ENCODE data around the gene APOBEC4.
A peak's percentile ranks its signal among the peaks of the same experiment; 100 is the strongest.

Gene APOBEC4

DNA sequence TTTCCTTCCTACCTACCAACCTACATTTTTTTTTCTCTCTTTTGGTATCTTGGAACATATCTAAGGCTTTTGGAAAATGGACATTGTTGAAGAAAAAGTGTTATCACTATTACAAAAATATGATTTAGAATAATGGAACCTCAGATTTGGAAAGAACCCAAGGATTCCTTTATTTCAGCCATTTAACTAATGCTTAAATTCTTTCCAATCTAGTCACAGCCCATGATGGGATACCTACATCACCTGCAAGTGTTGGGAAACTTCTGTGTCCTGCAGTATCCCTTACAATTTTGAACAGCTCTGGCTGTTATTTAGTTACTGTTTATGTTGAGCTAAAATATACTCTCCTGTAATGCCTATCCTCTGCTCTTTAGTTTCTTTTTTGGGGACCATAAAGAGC is 22.3 kb upstream of the APOBEC4 start:
- DNase-seq (ENCODE audit: extremely low read depth in 1 of 2, low read depth in 1 of 2): no peak

DNA sequence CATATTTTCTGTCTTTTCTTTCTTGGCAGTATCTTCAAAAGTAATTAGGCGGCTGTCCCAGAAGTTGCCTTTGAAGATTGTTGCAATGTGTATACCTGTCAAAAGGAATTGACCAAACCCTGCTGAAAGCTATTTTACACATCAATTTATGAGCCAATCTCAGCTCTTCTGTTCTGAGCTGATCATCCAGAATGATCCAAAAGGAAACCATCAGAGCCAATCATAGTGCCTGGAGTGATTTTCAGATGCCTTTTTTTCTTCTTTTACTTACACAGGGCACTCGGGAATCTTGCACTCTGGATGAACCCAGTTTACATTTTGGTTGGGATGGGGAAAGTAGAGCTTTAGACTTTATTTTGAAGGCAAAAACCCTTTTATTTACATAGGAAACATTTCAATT is 21.8 kb upstream of the APOBEC4 start:
- DNase-seq (ENCODE audit: extremely low read depth in 1 of 2, low read depth in 1 of 2): no peak

DNA sequence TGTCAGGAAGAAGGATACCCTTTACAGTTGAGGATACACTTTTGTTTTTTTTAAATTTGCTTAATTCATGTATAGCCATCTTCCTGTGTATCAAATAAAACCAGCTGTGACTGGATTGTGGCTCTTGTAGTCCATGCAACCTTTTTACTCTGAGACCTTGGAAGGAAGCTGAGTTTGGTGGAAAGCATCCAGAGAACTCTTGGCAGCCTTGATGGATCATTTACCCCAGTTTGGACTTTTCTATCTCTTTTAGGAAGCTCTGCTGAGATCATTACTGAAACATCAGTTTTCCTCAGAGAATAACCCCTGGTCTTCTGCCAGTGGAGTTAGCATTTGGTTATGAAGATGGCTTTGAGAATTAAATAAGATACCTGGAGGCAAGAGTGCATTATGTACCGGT is 21.2 kb upstream of the APOBEC4 start:
- DNase-seq (ENCODE audit: extremely low read depth in 1 of 2, low read depth in 1 of 2): no peak

DNA sequence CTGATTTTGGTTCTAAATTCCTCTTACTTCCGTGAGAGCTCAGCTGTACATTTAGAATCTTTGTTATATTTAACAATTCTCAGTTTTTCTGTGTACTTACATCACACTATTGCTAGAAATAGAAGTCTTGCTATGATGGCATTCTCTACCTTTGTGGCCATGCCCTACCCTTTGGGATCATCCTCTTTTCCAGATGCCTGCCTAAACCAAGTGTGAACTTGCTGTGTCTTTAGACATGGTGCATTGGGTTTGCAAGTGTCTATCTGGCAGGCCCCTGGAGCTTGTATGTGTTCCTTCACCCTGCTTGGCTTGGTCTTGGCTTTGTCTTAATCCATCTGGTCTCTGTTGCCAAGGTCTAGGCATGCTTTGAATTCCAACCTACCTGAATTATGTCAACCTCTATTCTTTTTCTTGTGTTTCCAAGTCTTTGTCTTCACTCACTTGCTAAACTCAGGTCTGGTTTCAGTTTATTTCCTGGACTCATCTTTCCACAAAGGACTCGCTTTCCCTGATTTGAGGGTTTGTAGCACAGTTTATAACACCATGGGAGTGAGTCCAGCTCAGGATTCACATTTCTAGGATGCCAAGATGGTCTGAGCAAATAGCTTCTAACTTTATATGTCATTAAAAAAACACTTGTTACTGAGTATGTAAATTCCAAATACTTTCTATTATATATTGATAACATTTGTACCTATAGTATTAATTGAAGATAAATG is 20.6 kb upstream of the APOBEC4 start:
- DNase-seq (ENCODE audit: extremely low read depth in 1 of 2, low read depth in 1 of 2): no peak

DNA sequence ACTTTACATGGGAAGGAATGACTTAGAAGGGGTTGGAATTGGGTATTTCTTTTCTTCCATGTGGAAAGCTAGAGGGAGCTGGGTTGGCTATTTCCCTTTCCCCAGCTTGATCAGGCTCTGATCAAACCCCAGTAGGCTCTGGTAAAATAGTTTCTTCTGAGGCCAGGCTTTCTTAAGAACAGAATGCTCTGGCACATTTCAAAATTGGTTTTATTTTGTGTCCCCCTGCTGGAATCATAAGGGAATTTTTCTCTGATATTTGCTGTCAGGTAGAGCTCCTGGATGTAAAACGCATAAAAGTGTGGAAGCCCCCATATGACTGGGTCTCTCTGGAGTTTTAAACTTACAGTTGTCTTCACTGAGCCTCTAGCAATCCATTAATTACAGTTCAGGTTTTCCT is 17.1 kb upstream of the APOBEC4 start:
- DNase-seq (ENCODE audit: extremely low read depth in 1 of 2, low read depth in 1 of 2): no peak

DNA sequence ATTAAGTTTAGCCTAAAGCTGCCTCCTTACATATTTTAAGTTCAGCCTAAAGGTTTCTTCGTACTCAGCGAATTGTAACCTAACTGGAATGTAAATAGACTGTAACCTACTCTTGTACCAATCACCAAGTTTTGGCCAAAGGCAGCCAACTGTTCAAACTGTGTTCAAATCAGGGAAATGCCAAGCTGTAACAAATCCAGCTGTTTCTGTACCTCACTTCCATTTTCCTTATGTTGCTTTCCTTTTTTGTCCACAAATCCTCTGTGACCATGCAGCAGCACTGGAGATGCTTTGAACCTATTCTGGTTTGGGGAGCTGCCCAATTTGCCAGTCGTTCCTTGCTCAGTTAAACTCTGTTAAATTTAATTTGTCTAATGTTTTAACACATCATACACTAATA is 3.2 kb upstream of the APOBEC4 start:
- DNase-seq (ENCODE audit: extremely low read depth in 1 of 2, low read depth in 1 of 2): no peak

DNA sequence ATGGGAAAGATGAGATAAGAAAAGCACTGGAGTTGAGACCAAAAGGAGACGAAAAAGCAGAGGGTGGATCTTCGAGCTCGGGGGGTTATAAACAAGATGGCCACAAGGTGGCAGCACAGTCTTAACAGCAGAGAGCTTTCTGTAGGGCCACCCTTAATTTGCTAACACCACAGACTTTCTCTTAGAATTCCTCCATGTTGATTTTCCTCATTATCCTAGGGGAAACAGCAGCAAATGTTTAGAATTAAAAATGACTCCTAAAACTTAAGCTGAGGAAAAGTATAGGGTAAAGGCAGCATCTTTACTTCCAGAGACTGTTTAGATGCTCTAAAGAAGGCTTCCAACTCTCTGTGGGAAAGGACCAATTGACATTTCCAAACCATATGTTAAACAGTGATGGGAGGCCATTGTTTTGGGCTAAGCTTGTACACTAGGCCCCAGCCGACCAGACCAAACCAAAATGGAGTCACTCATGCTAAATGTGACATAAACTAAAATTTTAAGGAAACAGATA is 2.5 kb upstream of the APOBEC4 start:
- peak; percentile 35 to 66 for DNase-seq (ENCODE audit: extremely low read depth in 1 of 2, low read depth in 1 of 2)

DNA sequence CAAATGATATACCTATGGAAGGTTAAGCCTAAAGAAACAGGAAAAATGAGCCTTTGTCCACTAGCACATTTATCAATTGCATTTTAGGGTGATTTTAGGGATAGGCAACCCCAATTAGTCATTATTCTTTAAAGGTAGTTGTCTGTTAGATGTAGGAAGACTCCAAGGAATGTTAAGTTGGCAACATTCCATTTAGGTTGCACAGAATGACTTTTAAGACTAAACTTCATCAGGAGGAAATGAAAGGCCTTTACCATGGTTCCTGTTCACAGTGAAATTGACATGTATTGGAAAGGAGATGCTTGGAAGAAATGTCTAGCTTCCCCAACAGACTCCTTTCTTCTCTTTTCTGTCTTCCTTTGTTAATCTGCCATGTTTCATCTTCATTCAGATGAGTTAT is 1.6 kb upstream of the APOBEC4 start:
- DNase-seq (ENCODE audit: extremely low read depth in 1 of 2, low read depth in 1 of 2): no peak

DNA sequence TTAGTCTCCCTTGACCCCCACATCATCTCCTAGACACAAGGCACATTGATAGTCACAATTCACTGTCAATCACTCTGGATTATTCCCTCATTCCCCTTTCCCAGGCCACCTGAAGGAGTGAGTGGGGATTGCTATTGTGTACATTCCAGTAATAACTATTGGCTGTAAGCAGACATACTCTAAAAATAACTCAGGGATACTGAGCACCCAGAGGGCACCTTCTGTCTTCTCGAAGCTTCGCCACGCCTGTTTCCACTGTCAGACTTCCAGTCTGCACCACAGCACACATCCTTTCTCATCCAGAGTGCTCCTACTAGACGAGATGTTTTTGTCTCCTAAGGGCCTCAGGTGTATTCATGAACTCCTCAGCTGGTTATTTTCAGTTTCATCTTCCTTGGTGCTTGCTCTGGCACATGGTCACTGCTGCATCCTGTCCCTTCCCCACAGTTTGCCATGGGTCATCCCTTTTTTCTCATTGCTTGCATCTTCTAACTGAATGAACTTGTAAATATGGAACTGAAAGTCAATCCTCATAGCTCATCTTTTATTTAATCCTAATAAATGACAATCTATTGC is 848 bp upstream of the APOBEC4 start:
- no peak for DNase-seq (ENCODE audit: extremely low read depth in 1 of 2, low read depth in 1 of 2)

DNA sequence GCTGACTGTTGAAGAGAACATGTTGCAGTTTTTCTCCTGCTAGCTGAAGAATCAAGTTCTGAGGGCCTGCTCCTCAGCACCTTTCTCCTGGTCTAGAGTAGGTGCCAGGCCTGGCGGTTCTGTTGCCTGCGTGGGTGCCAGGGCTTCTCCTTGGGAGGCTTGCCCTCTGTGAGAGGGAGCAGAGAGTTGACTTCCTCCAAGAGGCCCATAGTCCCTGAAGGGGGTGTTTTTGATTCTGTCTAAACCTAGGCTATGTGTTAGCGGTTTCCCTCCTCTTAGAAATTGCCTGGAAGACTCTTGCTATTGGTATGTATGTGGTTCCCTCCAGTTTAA is 312 bp upstream of the APOBEC4 start:
- no peak for DNase-seq (ENCODE audit: extremely low read depth in 1 of 2, low read depth in 1 of 2)

DNA sequence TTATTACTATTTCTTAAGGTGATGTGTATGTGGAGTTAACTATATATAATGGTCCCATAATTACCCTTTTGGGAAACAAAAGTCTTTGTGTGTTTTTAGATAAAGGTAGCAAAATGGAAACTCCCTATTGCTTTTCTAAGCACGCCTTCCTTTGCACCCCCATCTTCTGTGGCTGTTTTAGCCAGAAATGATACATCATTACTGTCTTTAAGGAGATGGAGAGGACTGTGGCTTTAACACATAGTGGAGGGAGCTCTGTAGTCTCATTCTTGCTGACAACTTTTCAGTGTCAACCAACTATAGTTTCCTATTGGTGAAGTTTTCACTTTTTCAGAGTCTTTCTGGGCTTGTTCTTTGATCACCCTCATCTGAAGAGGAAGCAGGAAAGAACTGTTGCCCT is 1.0 kb downstream of the APOBEC4 start:
- no peak for DNase-seq (ENCODE audit: extremely low read depth in 1 of 2, low read depth in 1 of 2)

DNA sequence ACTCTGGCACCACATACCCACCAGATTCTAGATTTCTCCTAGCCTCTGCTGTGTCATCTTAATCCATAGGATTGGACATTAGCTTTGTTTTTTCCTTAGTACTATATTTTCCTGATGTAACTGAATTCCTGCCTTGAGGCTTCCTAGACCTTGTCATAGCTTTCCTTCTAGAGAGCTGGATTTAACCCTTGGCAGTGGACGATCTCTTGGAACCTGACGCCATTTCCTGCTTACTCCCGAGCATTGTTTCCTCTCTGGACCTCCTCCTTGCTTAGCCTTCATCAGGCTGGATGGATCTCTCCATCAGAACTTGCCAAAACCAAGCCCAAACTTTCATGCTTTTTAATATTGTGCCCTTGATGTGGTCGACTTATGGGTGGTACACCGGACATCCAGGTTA is 1.5 kb downstream of the APOBEC4 start:
- DNase-seq (ENCODE audit: extremely low read depth in 1 of 2, low read depth in 1 of 2): no peak

DNA sequence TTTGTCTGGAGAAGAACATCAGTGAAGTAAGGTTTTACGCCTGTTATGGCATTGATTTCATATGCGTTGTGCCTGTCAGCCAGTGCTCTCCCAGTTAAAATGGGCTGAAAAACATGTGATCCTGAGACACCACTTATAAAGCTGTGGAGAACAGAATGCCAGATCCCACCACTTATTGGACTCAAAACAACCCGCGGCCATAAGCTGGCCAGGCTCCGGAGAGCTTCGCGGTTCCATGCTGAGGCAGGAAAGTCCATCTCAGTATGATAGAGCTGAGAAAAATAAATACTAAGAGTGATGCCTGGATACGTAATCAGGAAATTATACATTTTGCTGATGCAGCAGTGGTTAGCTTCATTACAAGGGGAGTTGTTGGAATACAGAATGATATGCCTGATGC is 5.1 kb downstream of the APOBEC4 start:
- no peak for DNase-seq (ENCODE audit: extremely low read depth in 1 of 2, low read depth in 1 of 2)

DNA sequence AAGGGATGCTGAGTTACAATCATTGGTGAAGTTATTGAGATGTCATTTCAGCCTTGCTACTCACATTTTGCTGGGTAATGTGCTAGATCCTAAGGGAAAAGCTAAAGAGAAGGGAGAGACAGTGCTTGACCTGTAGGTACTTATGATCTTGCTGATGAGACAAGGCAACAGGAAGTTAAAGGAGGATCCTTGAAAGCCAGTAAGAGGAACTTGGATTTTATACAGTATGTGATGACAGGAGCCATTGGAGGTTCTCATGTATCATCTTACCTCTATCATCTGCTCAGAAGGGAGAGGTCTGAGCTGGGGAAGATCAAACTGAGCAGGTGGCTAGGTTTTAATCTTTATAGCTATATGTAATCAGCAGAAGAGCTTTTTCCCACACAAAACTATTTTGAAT is 6.3 kb downstream of the APOBEC4 start:
- no peak for DNase-seq (ENCODE audit: extremely low read depth in 1 of 2, low read depth in 1 of 2)

DNA sequence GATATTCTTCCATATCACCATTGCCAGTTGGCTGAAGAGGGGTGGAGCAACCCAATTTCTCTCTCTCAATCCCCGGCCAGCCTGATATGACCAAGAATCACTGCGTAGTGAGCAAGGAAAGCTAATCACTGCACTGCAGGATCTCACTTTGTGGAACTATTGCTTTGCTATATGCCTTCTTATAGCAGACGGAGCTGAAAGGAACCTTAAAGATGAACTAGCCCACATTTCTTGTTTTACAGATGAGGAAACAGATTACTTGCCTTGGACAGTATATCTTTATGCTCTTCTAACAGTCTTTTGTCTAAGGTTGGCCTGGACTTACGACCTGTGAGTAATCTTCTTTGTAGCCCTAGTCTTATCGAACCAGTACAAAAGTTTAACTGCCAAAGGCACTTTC is 7.6 kb downstream of the APOBEC4 start:
- DNase-seq (ENCODE audit: extremely low read depth in 1 of 2, low read depth in 1 of 2): no peak

DNA sequence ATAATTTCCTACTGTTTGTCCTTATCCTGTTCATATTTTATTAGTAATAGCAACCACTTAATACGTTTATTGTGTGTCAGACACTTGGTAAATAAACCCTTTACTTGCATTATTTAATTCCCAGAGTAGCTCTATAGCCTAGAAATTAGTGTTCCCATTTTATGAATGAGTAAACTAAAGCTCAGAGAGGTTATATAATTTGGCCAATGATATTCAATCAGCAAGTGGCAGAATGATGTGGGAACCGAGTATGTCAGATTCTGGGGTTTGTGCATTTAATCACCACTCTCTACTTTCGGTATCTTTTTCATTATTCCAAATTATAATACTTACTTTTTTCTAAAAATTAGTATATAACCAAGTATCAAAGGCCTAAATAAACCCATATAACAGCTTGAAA is 10.9 kb downstream of the APOBEC4 start:
- no peak for DNase-seq (ENCODE audit: extremely low read depth in 1 of 2, low read depth in 1 of 2)

DNA sequence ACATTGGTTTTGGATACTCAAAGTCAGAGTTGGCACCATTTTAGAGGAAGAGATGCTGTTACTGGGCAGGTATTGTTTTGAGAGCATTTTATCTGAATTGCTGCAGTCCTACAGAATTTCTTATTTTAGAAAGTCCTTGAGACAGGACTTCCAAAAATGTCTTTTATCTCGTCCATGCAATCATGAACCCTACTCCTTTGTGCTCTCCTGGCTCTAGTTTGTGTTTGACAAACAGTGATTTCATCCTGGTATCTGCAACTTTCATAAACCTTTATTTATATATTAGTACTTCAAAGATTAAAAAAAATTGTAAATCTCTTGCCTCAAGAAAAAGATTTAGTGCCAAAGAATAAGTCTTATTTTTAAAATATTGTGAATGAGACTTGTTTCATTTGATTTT is 12.9 kb downstream of the APOBEC4 start:
- DNase-seq (ENCODE audit: extremely low read depth in 1 of 2, low read depth in 1 of 2): no peak

DNA sequence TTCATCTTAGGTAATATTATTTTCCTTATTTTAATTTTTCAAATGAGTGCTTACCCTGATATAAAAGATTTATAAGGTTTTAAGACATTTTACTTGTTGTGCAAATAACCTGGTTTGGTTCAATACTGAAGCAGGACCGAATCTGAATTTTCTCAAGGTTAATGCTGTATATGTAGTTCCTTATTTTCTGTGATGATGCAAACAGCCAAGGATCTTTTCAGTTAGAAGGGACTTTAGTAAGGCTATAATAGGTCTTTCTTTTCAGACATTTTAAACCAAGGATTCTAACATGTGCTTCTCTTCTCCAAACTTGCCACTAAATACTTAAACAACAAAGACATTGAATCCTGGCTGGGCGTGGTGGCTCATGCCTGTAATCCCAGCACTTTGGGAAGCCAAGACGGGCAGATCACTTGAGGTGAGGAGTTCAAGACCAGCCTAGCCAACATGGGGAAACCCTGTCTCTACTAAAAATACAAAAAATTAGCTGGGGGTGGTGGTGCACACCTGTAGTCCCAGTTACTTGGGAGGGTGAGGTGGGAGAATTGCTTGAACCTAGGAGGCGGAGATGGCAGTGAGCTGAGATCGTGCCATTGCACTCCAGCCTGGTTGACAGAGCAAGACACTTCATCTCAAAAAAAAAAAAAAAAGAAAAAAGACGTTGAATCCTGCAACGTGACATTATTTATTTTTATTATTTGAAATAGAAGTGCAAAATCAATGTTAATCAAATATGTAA is 14.3 kb downstream of the APOBEC4 start:
- DNase-seq (ENCODE audit: extremely low read depth in 1 of 2, low read depth in 1 of 2): no peak

DNA sequence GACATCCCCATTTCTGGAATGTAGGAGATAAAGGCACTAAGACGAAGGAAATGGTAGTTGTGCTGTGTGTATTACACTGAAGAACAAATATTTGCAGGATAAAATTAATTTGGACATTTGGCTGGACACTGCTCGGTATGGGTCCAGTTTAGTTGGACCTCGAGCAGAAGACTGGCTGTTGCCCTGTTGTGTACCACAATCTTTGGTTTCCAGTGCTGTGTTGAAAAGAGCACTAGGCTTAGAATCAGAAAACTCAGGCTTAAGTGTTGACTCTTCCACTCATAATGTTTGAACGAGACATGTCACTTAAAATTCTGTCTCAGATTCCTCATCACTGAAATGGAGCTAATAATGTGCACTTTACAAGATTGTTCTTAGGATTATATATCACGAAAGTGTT is 16.3 kb downstream of the APOBEC4 start:
- no peak for DNase-seq (ENCODE audit: extremely low read depth in 1 of 2, low read depth in 1 of 2)

DNA sequence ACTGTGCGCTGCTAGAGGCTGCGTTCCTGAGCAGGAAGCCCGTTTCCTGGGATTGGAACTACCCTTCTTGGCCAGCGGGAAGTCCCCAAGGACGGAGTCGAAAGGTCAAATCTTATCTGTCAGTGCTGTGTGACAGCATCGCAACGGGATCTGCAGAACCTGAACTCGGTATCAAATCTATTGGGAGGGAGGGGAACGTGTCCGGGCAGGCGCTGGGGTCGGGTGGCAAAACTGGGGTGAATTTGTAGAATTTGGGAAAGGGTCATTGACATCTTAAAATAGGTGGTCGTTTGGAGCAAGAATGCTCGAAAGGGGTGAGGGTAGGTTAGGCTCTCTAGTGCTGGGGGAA is 16.8 kb downstream of the APOBEC4 start:
- DNase-seq (ENCODE audit: extremely low read depth in 1 of 2, low read depth in 1 of 2): no peak

DNA sequence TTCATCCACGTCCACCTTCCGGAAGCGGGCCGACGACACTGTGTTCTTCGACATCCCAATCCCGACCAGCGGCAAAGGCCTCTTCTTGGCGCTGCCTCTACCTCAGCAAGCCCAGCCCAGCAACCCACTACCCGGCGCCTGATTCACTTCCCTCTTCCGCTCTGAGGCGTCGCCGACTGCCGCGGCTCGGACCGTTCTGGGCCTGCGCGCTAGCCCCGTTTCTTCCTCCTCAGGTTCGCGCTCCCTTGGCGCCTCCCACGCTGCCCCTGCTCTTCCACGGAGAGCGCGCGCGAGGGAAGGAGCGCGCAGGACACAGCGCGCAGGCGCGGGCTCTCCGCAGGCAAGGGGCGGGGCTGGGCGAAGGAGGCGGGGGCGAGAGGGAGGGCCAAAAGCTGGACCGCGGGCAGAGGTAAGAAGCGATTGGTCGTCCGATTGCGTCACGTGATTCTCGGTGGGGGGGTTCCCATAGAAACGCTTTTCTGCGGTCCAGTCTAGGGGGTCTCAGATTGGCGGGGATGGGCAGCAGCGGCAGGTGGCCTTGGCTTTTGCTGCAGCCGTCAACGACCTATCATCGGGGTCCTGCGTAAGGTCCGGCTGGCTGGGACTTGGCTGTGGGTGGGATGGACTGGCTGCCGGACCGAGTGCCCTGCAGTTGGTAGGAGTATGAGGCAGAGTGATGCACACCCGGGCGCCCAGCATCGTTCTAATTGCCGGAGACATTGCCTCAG is 17.3 kb downstream of the APOBEC4 start, which contains the start of gene ARPC5:
Gene ARPC5 (minus strand): TSS at position 178 of the 728 bp plus-strand sequence. CDS start 124 bp downstream, at position 54.
- peak; percentile 86 to 91 for DNase-seq (ENCODE audit: extremely low read depth in 1 of 2, low read depth in 1 of 2)
